HepG2 (cell line): Measurements from ENCODE around the gene SLC1A2. TPM values are rescaled to one million over a fixed set of nuclear protein-coding genes. Genes with fewer than 3 reads are reported as not detected.
A peak's percentile ranks its signal among the peaks of the same experiment; 100 is the strongest.

ENCODE experiments used
- ARID4A ChIP-seq: sonication (generic); formaldehyde crosslinking; IDR thresholded peaks from 2 replicates; pipeline ENCODE4 v1.5.0; 2020; ENCODE audit warnings: mild to moderate bottlenecking, missing genetic modification reagents, borderline replicate concordance
- ARID5B ChIP-seq: IDR thresholded peaks from 2 replicates; pipeline ENCODE4 v1.4.0; 2020; ENCODE audit warnings: mild to moderate bottlenecking, missing genetic modification reagents
- CEBPG ChIP-seq: IDR thresholded peaks from 2 replicates; pipeline ENCODE4 v1.6.1; 2016
- FOXK2 ChIP-seq: fragments of 450-650 bp; IDR thresholded peaks from 2 replicates; pipeline ENCODE4 v1.6.1; 2016
- GATA4 ChIP-seq: sonication (generic); IDR thresholded peaks from 2 replicates; pipeline ENCODE4 v1.6.1; 2016; ENCODE audit warnings: antibody characterized with exemption, low read depth, borderline replicate concordance
- HES4 ChIP-seq: sonication (generic); formaldehyde crosslinking; IDR thresholded peaks from 2 replicates; pipeline ENCODE4 v1.9.0; 2021; ENCODE audit warnings: mild to moderate bottlenecking, missing genetic modification reagents, borderline replicate concordance
- HMGXB4 ChIP-seq, 2 experiments: sonication (generic) in 1 of 2; formaldehyde crosslinking in 1 of 2; IDR thresholded peaks; 2 replicates each; pipeline versions ENCODE4 v1.4.0 to v1.6.1; 2018 to 2020; ENCODE audit warnings: missing genetic modification reagents in 2 of 2, borderline replicate concordance in 1 of 2, low read depth in 1 of 2, mild to moderate bottlenecking in 1 of 2, missing biosample characterization in 1 of 2
- HNF4A ChIP-seq: sonication (generic); formaldehyde crosslinking; IDR thresholded peaks from 2 replicates; pipeline ENCODE4 v1.4.0; 2020; ENCODE audit warnings: missing genetic modification reagents
- KDM6A ChIP-seq: IDR thresholded peaks from 2 replicates; pipeline ENCODE4 v1.6.1; 2016; ENCODE audit warnings: low read depth
- NONO ChIP-seq, 2 experiments: fragments of 450-650 bp in 1 of 2; sonication (generic) in 1 of 2; formaldehyde crosslinking in 1 of 2; IDR thresholded peaks in 1 of 2; conservative IDR thresholded peaks in 1 of 2; 2 replicates each; pipeline versions ENCODE4 v1.6.1 to v1.8.0; 2017 to 2022; ENCODE audit warnings: mild to moderate bottlenecking in 1 of 2, missing genetic modification reagents in 1 of 2, moderate library complexity in 1 of 2
- SALL1 ChIP-seq: sonication (generic); formaldehyde crosslinking; IDR thresholded peaks from 2 replicates; pipeline ENCODE4 v1.8.0; 2022; ENCODE audit warnings: mild to moderate bottlenecking, missing genetic modification reagents
- SMARCE1 ChIP-seq: fragments of 450-650 bp; IDR thresholded peaks from 2 replicates; pipeline ENCODE4 v1.6.1; 2017; ENCODE audit warnings: borderline replicate concordance
- ZNF20 ChIP-seq: sonication (generic); formaldehyde crosslinking; IDR thresholded peaks from 2 replicates; pipeline ENCODE4 v1.4.0; 2020; ENCODE audit warnings: mild to moderate bottlenecking, moderate library complexity, missing genetic modification reagents
- ZNF441 ChIP-seq: sonication (generic); formaldehyde crosslinking; IDR thresholded peaks from 2 replicates; pipeline ENCODE4 v1.7.0; 2021; ENCODE audit warnings: missing genetic modification reagents, borderline replicate concordance
- polyA plus RNA-seq, 8 experiments: library from polyadenylated mRNA; depleted of rRNA in 3 of 8; stranded (reverse) in 7 of 8; unstranded in 1 of 8; fragments of >200 nt; fragmentation: Illumina TruSeq in 4 of 8; extraction: Trizol in 4 of 8; gene quantifications; 2 replicates each; pipeline versions ENCODE4 v1.2.1 to v1.2.3, GENCODE V29; 2011 to 2016; ENCODE audit warnings: low read depth in 4 of 8, missing spikeins in 1 of 8, mixed read lengths in 1 of 8; ENCODE audit not compliant: insufficient read depth in 1 of 8
- total RNA-seq, 5 experiments: library from RNA; depleted of rRNA; stranded (reverse); fragments of >200 nt; fragmentation: Illumina TruSeq; extraction: Trizol; gene quantifications; 2 replicates each; pipeline ENCODE4 v1.2.3, GENCODE V29; 2016; ENCODE audit warnings: low read depth in 1 of 5
- TF ChIP-seq, protein P1 (sequence below): sonication (generic); formaldehyde crosslinking; IDR thresholded peaks from 2 replicates; pipeline ENCODE4 v1.8.0; 2022; ENCODE audit warnings: missing genetic modification reagents, mild to moderate bottlenecking, moderate library complexity, borderline replicate concordance

The SLC1A2 gene
- total and polyA plus RNA-seq, 2 of the 13 experiments (the other 11 are each of a cell fraction or from before 2014, with no cell fraction given) = 23.2 to 43.2 TPM

DNA sequence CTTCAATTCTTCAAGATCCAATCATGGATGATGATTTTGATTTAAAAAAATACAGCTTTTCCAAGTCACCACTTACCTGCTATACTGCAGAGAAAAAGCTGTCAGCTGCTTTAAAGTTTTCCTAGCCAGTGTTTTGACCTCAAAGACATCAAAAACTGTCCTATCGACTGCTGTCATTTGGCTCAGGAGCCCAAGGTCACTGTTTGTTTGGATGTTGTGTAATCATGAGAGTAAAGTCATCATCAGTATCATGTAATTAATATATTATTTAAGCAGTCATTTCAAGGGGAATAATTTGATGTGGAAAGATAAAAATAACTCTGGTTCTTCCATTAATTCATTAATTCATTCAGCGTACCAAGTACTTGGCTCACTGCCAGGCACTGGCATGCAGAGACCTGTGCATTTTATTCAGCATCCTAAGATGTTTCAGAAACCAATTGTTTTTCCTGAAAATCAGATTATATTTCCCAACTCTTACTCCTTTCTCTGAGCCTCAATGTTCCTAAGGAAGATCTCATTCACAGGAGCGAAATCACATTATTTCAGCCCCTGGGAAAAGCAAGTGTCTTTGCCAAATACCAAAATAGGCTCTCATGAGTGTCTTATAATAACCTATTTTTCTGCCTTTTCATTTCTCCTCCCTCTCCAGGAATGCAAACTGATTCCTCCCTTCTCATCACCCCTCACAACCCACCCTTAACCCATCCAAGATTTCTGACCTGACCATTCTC is 59.9 kb downstream of the SLC1A2 start (continued):
- TF ChIP-seq HMGXB4 (CRISPR knock-in tag; IDR thresholded peaks at IDR 0.05; ENCODE audit: borderline replicate concordance in 1 of 2, low read depth in 1 of 2) (no peak), ARID4A (CRISPR knock-in tag) (no peak; the same call in 1 of the 2 replicates), ARID5B (CRISPR knock-in tag) (peak; percentile 89), HES4 (CRISPR knock-in tag) (no peak), GATA4 (peak; percentile 19; the same call in 1 of the 2 replicates), ZNF441 (CRISPR knock-in tag) (no peak), ZNF20 (no peak), HNF4A (CRISPR knock-in tag) (peak; percentile 81), FOXK2 (no peak), KDM6A (CRISPR knock-in tag) (no peak), CEBPG (CRISPR knock-in tag) (peak; percentile 76), SALL1 (CRISPR knock-in tag) (peak; percentile 36; the same call in 1 of the 2 replicates), NONO (IDR thresholded peaks at IDR 0.05) (no peak), NONO (CRISPR knock-in tag; conservative IDR thresholded peaks at IDR 0.05) (no peak), SMARCE1 (no peak)
- TF ChIP-seq, protein P1, sequence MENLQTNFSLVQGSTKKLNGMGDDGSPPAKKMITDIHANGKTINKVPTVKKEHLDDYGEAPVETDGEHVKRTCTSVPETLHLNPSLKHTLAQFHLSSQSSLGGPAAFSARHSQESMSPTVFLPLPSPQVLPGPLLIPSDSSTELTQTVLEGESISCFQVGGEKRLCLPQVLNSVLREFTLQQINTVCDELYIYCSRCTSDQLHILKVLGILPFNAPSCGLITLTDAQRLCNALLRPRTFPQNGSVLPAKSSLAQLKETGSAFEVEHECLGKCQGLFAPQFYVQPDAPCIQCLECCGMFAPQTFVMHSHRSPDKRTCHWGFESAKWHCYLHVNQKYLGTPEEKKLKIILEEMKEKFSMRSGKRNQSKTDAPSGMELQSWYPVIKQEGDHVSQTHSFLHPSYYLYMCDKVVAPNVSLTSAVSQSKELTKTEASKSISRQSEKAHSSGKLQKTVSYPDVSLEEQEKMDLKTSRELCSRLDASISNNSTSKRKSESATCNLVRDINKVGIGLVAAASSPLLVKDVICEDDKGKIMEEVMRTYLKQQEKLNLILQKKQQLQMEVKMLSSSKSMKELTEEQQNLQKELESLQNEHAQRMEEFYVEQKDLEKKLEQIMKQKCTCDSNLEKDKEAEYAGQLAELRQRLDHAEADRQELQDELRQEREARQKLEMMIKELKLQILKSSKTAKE = no peak
